8988T (cell line): ENCODE results near the gene KIRREL3.

Source experiments
- DNase-seq: peaks from one replicate; pipeline ENCODE4 v3.0.0; 2011

Gene KIRREL3

GRCh38 chr11:126658306-126659056 lies 342.1 kb downstream of the KIRREL3 start:
- no peak for DNase-seq

GRCh38 chr11:126655807-126656128 lies 344.8 kb downstream of the KIRREL3 start:
- DNase-seq, result no peak

GRCh38 chr11:126654886-126655806 lies 345.4 kb downstream of the KIRREL3 start:
- DNase-seq, result no peak

- DNase-seq, result no peak
Observed at GRCh38 chr11:126653040-126653439, 347.5 kb downstream of the KIRREL3 start.

GRCh38 chr11:126647735-126648134 lies 352.8 kb downstream of the KIRREL3 start:
- no peak for DNase-seq

GRCh38 chr11:126646701-126647557 lies 353.6 kb downstream of the KIRREL3 start:
- DNase-seq, result no peak

GRCh38 chr11:126645186-126645585 lies 355.4 kb downstream of the KIRREL3 start:
- DNase-seq, result no peak

GRCh38 chr11:126640186-126640585 lies 360.4 kb downstream of the KIRREL3 start:
- DNase-seq, result no peak

GRCh38 chr11:126639692-126640091 lies 360.9 kb downstream of the KIRREL3 start:
- no peak for DNase-seq

GRCh38 chr11:126638648-126639047 lies 361.9 kb downstream of the KIRREL3 start:
- no peak for DNase-seq

GRCh38 chr11:126637795-126638175 lies 362.8 kb downstream of the KIRREL3 start:
- DNase-seq, result no peak

GRCh38 chr11:126636911-126637794 lies 363.4 kb downstream of the KIRREL3 start:
- no peak for DNase-seq

GRCh38 chr11:126635511-126635910 lies 365.1 kb downstream of the KIRREL3 start:
- DNase-seq, result no peak

GRCh38 chr11:126634963-126635362 lies 365.6 kb downstream of the KIRREL3 start:
- no peak for DNase-seq

- no peak for DNase-seq
Observed at GRCh38 chr11:126633330-126633729, 367.2 kb downstream of the KIRREL3 start.

GRCh38 chr11:126630893-126631798 lies 369.4 kb downstream of the KIRREL3 start:
- no peak for DNase-seq

- DNase-seq, result no peak
Observed at GRCh38 chr11:126630488-126630887, 370.1 kb downstream of the KIRREL3 start.

GRCh38 chr11:126628790-126629621 lies 371.6 kb downstream of the KIRREL3 start:
- DNase-seq, result no peak

- DNase-seq, result no peak
Observed at GRCh38 chr11:126628450-126628789, 372.1 kb downstream of the KIRREL3 start.

- no peak for DNase-seq
Observed at GRCh38 chr11:126627421-126627820, 373.1 kb downstream of the KIRREL3 start.
